Stimulated activated CD8-positive, alpha-beta memory T cell treated with anti-CD3 and anti-CD28 coated beads, Interleukin-7, amount 100 ng/mL, for 24 hours (primary cell): ENCODE results near the gene MYL1.

Experiments
- DNase-seq: peaks from one replicate; pipeline ENCODE4 v3.0.0-alpha.2; 2020; ENCODE audit warnings: low read depth

Gene MYL1

GRCh38 chr2:210267698-210268097 lies 47.3 kb downstream of the MYL1 start:
- no peak for DNase-seq

- DNase-seq, result no peak
Observed at GRCh38 chr2:210264282-210264681, 50.7 kb downstream of the MYL1 start.

DNA sequence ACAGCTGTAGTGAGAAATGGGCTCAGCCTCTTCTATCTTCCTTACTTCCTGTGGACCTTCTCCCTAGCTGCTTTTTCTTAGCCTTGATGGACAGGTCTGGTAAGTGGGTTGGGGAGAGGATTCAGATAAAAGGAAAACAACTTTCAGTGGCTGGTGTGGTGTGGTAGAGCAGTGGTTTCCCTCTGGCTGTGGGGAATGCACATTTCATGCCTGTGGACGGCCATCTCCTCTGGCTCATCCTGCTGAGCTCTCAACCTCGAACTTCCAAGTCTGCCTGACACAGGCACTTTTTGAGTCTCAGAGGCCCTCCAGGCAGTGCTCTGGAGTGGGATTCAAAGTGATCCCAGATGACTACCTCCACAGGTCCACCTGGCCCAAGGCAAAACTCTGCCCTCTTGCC lies 51.1 kb downstream of the MYL1 start:
- DNase-seq, result no peak

DNA sequence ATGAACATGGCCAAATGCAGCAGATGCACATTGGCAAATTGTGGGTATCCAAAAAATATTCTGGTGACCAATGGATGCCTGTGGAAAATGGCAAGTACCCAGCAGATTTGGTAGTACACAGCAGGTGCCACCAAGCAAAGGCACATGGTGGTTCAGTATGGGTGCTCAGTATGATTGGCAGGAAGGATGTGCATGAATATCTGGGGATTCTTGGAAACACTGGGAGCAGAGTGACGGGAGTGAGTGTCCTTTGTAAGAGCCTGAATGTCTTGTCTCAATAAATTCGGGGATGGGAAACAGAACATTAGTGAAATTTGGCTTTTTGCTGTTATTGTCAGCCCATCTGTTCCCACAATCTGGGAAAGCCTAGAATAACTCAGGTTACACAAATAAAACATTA lies 52.9 kb downstream of the MYL1 start:
- DNase-seq, result no peak

DNA sequence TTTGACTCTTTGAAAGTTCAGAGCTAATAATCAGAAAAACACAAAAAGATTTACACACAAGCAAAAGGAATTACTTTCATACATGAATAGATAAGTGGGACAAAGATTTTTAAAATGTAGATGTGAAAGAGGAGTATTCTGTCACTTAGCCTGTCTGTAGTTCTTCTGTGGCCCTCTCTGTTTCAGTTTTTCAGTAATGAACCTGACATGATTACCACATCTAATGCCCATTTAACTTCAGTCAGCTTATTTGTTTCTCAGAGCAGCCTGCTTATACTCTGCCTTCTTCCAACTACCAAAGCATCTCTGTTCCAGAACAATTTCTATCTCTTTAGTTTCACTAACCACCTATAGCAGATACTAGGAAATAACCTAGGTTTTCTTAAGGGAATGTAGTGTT lies 55.3 kb downstream of the MYL1 start:
- DNase-seq, result no peak

DNA sequence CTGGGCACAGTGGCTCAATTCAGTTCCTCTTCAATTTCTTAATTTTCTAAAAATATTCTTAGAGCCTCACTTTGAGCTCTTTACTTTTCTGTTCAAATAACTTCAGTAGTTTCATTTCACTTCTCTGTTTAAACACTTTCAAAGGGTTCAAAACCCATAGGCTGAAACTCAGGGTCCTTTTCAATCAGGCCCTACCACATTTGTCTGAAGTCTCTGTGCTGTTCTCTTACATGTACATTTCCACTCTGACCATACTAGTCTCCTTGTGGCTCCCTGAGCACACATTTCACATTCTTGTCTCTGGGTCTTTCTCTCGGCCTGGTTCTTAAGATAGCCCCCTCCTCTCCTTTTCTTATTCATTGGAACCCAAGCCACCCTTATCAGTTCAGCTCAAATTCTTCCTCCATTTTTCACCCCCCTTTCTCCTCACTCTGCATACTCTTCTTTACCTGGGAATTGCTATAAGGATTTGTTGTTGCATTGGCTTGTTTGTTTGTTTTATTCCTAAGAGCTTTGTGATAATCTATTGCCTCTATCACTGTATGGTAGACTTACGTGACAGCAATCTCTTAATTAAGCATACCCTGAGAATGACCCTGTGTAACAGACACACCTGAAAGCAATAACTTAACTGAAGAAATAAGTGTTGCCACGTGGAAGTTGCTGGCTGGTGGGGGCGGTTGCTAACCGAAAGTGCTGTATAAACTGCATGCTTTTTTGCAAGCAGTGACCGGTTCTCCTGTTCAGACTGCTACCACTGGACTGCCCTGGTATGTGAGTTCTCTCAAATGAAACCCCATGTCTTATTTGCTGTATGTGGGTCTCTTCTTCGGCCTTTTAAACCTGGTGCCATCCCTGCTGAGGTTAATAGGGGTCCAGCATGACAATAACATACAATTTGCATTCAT lies 62.0 kb downstream of the MYL1 start:
- no peak for DNase-seq

GRCh38 chr2:210250622-210251021 lies 64.4 kb downstream of the MYL1 start:
- no peak for DNase-seq
